ENCODE measurements around the gene FAM236C.
"Not testable (repeated sequence)": the region's sequence is repeated elsewhere in the genome, so short reads cannot be mapped to it uniquely, and the experiment has no call there.

Gene FAM236C

GRCh38 chrX:72912315-72912714 lies at the start of gene FAM236C:
Gene FAM236C, plus strand, starts transcription at chrX:72912615. Its CDS starts 100 bp downstream, at chrX:72912715.
- not testable (repeated sequence) for H3K27ac ChIP-seq

- not testable (repeated sequence) for H3K27ac ChIP-seq
These were observed 29.5 kb upstream of the FAM236C start for GRCh38 chrX:72882898-72883297.

- not testable (repeated sequence) for H3K27ac ChIP-seq
These were observed 22.7 kb upstream of the FAM236C start for GRCh38 chrX:72889740-72890139.

- H3K27ac ChIP-seq = not testable (repeated sequence)
These were observed 3.7 kb downstream of the FAM236C start for GRCh38 chrX:72916096-72916495.

- not testable (repeated sequence) for H3K27ac ChIP-seq
These were observed 19.9 kb downstream of the FAM236C start for GRCh38 chrX:72932283-72932682.

- not testable (repeated sequence) for H3K27ac ChIP-seq
These were observed 24.0 kb downstream of the FAM236C start for GRCh38 chrX:72936455-72936854.

GRCh38 chrX:72936882-72937455 lies 24.6 kb downstream of the FAM236C start:
- H3K27ac ChIP-seq = not testable (repeated sequence)

GRCh38 chrX:72937906-72938305 lies 25.5 kb downstream of the FAM236C start, which contains the start of gene FAM236A:
Gene FAM236A, plus strand, starts transcription at chrX:72938206. Its CDS starts 57 bp downstream, at chrX:72938263.
- not testable (repeated sequence) for H3K27ac ChIP-seq

GRCh38 chrX:72942272-72942671 lies 29.9 kb downstream of the FAM236C start:
- H3K27ac ChIP-seq = not testable (repeated sequence)

GRCh38 chrX:72943035-72943818 lies 30.8 kb downstream of the FAM236C start:
- H3K27ac ChIP-seq = not testable (repeated sequence)

- not testable (repeated sequence) for H3K27ac ChIP-seq
These were observed 31.4 kb downstream of the FAM236C start, which contains the start of gene DMRTC1 for GRCh38 chrX:72943819-72944169. Gene DMRTC1, minus strand, starts transcription at chrX:72943837. Its CDS starts 68,143 bp downstream, at chrX:72875694.

GRCh38 chrX:72959971-72960370 lies 47.6 kb downstream of the FAM236C start:
- not testable (repeated sequence) for H3K27ac ChIP-seq

Measured in VCaP (cell line).